ENCODE measurements around the gene HIRA. TPM values are rescaled to one million over a fixed set of nuclear protein-coding genes. Genes with fewer than 3 reads are reported as not detected.

The HIRA gene
- total RNA-seq, 1 donor from 2014 or later: 18.2 TPM

- ATAC-seq: peak; percentile 93
- peak; percentile 67 for DNase-seq
- intact Hi-C loops (cut with micrococcal nuclease): no loop called here
Measured at GRCh38 chr22:19463491-19464469, 32.2 kb upstream of the HIRA start.

DNA sequence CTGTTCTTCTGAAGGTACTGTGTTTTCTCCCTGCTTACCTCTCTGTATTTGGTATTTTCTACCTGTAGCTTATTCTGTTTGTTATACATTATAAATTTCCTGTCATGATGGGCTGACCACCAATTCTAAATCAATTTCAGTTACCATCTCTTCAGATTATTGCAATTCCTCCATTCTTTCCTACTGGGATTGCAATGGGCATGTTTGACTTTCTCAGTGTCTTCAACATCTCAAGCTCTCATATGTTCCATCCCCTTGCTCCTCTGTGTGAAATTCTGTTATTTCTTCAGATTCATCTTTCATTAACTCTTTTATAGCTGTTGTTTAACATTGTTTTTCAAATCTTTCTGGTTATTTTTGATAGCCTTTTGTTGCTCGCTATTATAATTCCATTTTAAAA lies 31.5 kb upstream of the HIRA start:
- no peak for ATAC-seq
- intact Hi-C loops (cut with micrococcal nuclease): no loop called here
- DNase-seq: no peak

DNA sequence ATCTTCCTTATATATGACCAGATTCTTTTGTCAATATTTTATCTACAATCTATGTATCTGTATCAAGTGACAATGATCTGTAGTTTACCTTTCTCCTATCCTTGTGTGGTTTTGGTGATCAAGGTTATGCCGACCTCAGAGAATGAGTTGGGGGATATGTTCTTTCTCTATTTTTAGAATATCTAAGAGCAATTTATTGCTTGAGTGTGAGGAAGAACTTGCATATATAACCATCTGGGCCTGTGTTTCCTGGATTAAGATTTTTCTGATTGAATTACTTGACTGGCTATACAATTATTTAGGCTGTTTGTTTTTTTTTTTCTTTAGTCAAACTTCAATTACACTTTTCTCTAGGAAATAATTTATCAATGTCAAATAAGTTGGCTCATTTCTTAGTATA lies 30.0 kb upstream of the HIRA start:
- DNase-seq (no peak), ATAC-seq (no peak)
- intact Hi-C loops (cut with micrococcal nuclease): no loop called here

- DNase-seq (no peak), ATAC-seq (no peak)
- intact Hi-C loops (cut with micrococcal nuclease): no loop called here
Measured at GRCh38 chr22:19460036-19460435, 28.5 kb upstream of the HIRA start.

DNA sequence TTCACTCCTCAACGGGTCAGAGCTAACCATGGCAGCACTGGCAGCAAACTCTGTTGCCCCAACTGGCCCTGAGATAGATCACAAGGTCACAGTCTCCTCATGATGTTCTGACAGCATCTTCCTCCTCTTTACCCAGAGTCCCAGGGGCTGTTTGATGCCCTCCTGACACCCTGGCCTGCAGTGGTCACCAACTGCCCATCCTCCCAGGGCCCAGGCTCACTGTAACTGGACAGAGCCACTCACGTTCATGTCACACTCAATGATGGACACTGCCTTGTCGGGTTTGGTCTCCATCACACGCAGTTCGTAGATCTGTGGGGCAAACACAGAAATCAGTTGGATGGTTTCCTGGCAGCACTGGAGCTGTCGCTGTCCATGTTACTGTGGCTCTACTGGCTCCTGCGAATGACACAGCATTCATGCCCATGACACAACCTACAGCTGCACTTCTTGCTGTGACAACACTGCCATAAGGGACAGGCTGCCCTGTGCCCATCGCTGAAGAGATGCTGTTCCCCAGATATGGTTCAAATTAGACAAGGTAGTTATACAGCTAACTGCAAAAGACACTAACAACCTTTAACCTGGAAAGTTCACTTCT lies 26.4 kb upstream of the HIRA start:
- intact Hi-C loops (cut with micrococcal nuclease): no loop called here
- no peak for ATAC-seq
- no peak for DNase-seq

DNA sequence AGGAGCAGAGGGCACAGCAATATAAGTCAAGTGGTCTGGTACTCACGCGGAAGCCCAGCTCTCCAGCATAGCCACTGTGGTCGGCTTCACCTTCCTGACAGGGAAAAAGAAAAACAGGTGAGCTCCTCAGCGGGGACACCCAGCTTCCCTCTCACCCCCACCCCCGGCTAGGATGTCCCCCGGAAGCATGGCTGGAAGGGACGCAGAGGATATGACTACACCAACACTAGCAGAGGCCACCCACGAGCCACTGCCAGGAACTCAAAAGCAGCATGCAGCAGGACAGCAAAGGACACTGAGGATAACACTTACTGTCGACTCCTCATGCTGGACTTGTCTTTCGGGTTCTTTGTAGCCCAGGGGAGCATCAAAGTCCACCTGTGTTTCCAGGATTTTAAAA lies 25.0 kb upstream of the HIRA start:
- no peak for DNase-seq
- ATAC-seq: no peak
- intact Hi-C loops (cut with micrococcal nuclease): no loop called here

DNA sequence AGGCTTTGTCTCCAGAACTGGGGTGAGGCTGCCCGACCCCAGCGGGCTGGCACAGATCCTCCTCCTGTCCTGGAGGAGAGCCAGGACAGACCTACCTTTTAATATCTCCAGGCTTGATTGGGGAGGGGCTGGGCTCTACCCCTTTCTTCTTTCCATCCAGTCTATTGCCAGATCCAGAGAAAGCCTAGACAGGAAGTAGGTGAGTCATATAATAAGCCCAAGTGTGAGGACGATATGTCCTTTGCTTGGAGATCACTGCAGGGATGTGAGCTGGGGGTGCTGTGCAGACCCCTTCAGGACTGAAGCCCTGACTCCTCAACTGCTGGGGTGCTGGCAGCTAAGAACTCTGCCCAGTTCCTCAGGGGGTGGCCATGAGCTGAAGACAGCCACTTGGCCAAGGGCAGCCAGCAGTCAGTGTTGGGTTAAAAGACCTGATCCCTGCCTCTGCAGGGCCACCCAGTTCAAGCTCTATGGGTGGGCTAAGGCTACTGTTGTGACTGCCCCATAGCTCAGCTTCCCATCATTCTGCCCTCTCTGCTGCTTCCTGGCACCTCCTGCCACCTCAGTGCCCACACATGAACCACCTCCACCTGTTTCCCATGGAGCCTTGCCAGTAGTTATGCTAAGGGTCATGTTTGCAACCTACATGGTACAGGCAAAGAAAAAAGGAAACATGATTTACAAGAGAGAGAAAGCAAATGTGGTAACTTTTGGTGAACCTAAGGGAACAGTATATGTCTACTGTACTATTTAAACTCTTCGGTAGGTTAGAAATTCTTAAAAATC lies 24.2 kb upstream of the HIRA start:
- no peak for ATAC-seq
- DNase-seq: no peak
- intact Hi-C loops (cut with micrococcal nuclease): no loop called here

DNA sequence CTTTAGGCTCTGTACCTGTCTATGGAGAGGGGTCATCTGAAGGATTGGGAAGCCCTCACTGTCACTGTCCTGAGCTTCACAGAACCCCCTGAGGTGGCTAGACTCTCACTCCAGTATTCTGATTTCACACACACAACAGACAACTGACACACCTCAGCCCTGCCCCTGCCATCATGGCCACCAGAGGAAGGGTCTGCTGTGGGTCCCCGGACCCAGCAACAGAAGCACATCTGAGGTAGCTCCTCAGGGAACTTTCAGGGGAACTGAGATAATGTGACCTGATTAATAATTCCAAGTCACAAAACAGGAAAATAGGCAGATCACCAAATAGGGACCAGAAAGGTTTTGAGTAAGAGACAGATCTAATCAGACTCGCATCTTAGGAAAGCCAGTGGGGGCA lies 23.5 kb upstream of the HIRA start:
- intact Hi-C loops (cut with micrococcal nuclease): no loop called here
- DNase-seq: no peak
- no peak for ATAC-seq

DNA sequence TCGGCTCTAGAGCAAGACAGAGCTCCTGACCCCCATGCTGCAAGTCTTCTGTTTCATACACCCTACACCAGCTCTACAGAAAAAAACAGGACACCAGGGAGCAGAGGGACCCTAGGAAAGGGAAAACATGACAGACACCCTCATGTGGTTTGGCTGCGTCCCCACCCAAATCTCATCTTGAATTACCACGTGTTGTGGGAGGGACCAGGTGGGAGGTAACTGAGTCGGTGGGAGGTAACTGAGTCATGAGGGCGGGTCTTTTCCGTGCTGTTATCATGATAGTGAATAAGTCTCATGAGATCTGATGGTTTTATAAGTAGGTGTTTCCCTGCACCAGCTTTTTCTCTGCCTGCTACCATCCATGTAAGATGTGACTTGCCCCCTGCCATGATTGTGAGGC lies 22.6 kb upstream of the HIRA start:
- ATAC-seq: no peak
- intact Hi-C loops (cut with micrococcal nuclease): no loop called here
- DNase-seq: no peak

GRCh38 chr22:19453718-19454117 lies 22.2 kb upstream of the HIRA start:
- no peak for DNase-seq
- ATAC-seq: no peak
- intact Hi-C loops (cut with micrococcal nuclease): no loop called here

DNA sequence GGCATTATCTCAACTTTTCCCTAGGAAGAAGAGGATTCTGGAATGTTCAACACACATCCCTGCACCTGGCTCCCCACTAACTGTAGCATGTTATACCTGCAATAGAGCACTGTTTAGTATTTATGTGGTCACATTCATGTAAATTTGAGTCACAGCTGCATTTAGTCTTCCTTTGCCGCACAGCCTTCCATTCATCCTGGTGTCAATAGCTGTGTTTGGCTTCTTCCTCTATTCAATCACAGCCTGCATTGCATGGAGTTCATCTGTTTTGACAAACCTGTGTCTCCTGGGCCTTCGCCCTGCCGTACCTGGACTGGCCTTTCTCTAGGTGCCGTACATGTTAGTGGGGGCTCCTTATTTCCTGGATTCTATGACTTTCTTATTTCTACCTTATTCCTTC lies 20.0 kb upstream of the HIRA start:
- DNase-seq: no peak
- intact Hi-C loops (cut with micrococcal nuclease): no loop called here
- ATAC-seq: no peak

DNA sequence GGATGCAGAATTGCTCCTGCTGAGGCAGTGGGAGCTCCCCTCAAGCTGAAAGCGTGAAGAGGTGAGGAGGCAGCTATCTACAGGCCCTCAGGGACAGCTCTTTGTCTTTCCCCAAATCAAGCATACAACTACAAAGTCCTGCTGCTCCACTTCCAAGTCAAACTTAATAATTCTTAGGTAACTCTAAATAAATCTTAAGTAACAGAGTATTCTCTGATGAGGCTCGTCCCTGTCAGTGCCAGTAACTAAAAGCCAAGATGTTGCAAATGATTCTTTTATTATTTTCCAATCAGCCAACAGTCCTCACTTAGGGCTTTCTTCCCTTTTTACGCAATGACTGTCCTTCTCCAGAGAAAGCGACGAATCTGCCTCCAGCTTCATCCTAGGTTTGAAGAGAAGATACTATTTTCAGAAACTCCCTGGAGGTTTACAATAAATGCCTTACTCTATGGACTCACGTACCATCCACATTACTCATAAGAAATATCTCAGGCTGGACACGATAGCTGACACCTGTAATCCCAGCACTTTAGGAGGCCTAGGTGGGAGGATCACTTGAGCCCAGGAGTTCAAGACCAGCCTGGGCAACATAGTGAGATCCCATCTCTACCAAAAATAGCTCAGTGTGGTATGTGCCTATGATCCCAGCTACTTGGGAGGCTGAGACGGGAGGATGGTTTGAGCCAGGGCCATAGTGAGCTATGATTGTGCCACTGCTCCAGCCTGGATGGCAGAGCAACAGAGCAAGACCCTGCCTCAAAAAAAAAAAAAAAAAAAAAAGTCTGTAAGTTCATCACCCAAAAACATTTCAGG lies 19.0 kb upstream of the HIRA start:
- no peak for DNase-seq

DNA sequence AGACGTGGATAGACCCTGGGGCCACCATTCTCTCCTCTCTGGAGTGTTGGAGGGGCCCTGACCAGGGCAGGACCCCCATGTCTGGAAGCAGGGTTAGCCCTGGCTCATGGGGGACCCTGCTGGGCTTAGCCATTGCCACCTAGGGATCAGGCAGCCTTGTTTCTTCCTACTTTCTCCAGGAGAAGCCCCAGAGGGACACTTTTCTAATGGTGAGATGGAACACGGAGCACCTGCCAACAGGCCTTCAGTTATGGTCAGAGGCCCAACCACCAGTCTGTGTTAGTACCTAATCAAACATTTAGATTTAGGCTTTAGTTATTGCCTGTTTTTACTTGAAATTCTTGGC lies 17.9 kb upstream of the HIRA start:
- ATAC-seq: no peak
- intact Hi-C loops (cut with micrococcal nuclease): no loop called here
- no peak for DNase-seq

More for the DNA sequence above, 19.0 kb upstream of the HIRA start:
- intact Hi-C loops (cut with micrococcal nuclease): no loop called here
- no peak for ATAC-seq

DNA sequence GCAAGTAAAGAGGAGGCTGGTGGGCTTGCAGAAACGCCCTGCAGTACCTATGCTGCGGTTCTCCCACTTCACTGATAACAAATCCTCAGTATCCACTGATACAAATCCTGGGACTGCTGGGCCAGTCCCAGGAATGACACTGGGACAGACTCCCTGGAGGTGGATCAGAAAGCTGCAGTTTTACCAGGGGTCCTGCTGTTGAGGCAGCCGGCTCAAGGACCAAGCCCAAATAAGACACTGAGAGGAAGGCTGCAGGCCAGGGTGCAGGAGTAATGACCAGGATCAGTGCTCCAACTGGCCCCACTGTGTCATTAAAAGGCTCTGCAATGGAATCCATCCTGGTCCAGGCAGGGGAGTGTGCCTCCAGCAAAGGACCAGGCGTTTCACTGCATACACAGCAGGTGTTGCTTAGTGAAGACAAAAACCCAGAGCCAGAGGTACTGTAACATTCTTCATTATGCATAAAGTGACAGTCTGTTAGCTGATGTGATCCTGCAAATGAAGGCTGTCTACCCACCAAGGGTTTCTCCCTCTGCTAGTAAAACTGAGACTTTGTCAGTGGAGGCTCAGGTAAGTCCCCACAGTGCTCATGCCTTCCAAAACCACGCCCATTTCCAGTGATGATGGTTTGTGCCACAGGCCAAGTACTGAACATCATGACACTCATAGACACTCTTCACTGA lies 17.3 kb upstream of the HIRA start:
- ATAC-seq: no peak
- intact Hi-C loops (cut with micrococcal nuclease): no loop called here
- DNase-seq: no peak

- ATAC-seq (peak; percentile 54), DNase-seq (no peak)
- intact Hi-C loops (cut with micrococcal nuclease): no loop called here
Measured at GRCh38 chr22:19448076-19448607, 16.6 kb upstream of the HIRA start.

DNA sequence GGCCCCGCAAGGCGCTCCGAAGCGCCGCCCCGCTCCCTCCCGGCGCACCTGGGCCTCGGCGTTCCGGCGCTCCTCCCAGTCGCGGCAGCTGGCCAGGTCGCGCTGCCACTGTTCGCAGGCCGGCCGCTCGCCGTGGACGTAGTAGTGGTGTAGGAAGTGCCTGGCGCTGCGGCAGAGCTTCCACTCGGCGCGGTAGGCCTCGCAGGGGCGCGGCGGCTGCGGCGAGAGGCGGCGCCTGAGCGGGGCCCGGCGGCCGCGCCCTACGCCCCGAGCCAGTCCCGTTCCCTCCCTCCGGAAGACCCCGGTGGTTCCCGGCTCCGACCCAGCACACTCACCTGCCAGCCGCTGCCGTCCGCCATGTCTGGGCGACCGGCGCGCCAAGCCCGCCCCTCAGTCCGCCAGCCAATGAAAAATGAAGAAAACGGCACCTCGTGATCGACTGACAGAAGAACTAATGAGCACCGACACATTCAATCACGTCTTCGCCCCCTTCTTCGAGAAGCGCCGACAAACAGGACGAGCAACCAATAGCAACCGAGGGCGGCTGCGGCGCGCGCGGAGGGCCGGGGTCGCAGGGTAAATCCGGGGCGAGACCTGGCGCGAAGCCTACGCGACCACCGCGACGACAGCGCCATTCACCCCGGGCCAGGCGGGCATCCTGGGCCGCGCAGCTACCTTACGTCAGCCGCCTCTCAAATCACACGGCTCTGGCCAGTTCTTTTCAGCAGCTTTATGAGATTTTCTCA lies 16.0 kb upstream of the HIRA start, which contains the start of gene C22orf39:
C22orf39 (minus strand) TSS at position 382 of the 746 bp plus-strand sequence; CDS start at position 359, 23 bp downstream.
- ATAC-seq (peak; percentile 94), DNase-seq (peak; percentile 89)
- intact Hi-C loops (cut with micrococcal nuclease): no loop called here

GRCh38 chr22:19446603-19447329 lies 15.2 kb upstream of the HIRA start:
- intact Hi-C loops (cut with micrococcal nuclease): no loop called here
- no peak for DNase-seq
- peak; percentile 2 for ATAC-seq

All from left ventricle myocardium superior (tissue), 1 donor.